ENCODE measurements around the gene LRRN1. TPM values are rescaled to one million over a fixed set of nuclear protein-coding genes. Genes with fewer than 3 reads are reported as not detected.
"Not testable (repeated sequence)": the region's sequence is repeated elsewhere in the genome, so short reads cannot be mapped to it uniquely, and the experiment has no call there.

Gene LRRN1
- total RNA-seq, 1 donor, result not detected

GRCh38 chr3:3817865-3818264 lies 18.6 kb downstream of the LRRN1 start:
- no peak overlapping the region for H3K4me3 ChIP-seq (ENCODE audit: low read depth, low read length)
- TF ChIP-seq CTCF (IDR thresholded peaks at IDR 0.05; ENCODE audit: insufficient read depth, low read length), result no peak
- DNase-seq (ENCODE audit: low read depth), result no peak

- no peak for TF ChIP-seq CTCF (IDR thresholded peaks at IDR 0.05; ENCODE audit: insufficient read depth, low read length)
- DNase-seq (ENCODE audit: low read depth), result no peak
- H3K4me3 ChIP-seq (ENCODE audit: low read depth, low read length), result no peak overlapping the region
Measured at GRCh38 chr3:3821777-3822176, 22.5 kb downstream of the LRRN1 start.

- no peak for DNase-seq (ENCODE audit: low read depth)
- TF ChIP-seq CTCF (IDR thresholded peaks at IDR 0.05; ENCODE audit: insufficient read depth, low read length), result no peak
- H3K4me3 ChIP-seq (ENCODE audit: low read depth, low read length), result no peak overlapping the region
Measured at GRCh38 chr3:3825035-3825434, 25.8 kb downstream of the LRRN1 start.

GRCh38 chr3:3826521-3826920 lies 27.3 kb downstream of the LRRN1 start:
- no peak for DNase-seq (ENCODE audit: low read depth)
- no peak for TF ChIP-seq CTCF (IDR thresholded peaks at IDR 0.05; ENCODE audit: insufficient read depth, low read length)
- no peak overlapping the region for H3K4me3 ChIP-seq (ENCODE audit: low read depth, low read length)

- TF ChIP-seq CTCF (IDR thresholded peaks at IDR 0.05; ENCODE audit: insufficient read depth, low read length), result no peak
- no peak for DNase-seq (ENCODE audit: low read depth)
- no peak overlapping the region for H3K4me3 ChIP-seq (ENCODE audit: low read depth, low read length)
Measured at GRCh38 chr3:3827111-3827510, 27.9 kb downstream of the LRRN1 start.

DNA sequence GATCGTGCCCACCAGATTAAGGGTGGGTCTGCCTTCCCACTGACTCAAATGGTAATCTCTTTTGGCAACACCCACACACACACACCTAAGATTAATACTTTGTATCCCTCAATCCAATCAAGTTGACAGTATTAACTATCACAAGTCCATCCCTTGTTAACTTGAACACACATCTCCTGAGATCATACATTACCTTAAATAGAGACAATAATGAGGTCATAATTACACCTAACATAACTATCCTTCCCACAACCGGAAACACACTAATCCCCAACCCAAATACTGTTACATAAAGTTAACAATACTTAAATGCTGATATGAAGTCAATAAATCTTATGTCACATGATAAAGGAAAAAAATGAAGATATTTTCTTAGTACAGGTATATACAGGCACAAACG lies 29.2 kb downstream of the LRRN1 start:
- not testable (repeated sequence) for H3K4me3 ChIP-seq (ENCODE audit: low read depth, low read length); DNase-seq (ENCODE audit: low read depth)

- no peak for DNase-seq (ENCODE audit: low read depth)
- no peak for TF ChIP-seq CTCF (IDR thresholded peaks at IDR 0.05; ENCODE audit: insufficient read depth, low read length)
- no peak overlapping the region for H3K4me3 ChIP-seq (ENCODE audit: low read depth, low read length)
Measured at GRCh38 chr3:3836845-3837244, 37.6 kb downstream of the LRRN1 start.
